Subcutaneous adipose tissue (tissue), 4 donors: ENCODE data around the gene CDR2. TPM values are rescaled to one million over a fixed set of nuclear protein-coding genes. Genes with fewer than 3 reads are reported as not detected.

Experiments used
- CTCF ChIP-seq: fragments of 450-650 bp; IDR thresholded peaks from one replicate; pipeline ENCODE4 v1.5.1; 2016; ENCODE audit warnings: low read depth, mild to moderate bottlenecking, control low read depth, antibody characterized with exemption, moderate library complexity
- total RNA-seq, 4 donors: library from RNA; depleted of rRNA; stranded (reverse); fragments of >200 nt; gene quantifications; one replicate each; pipeline ENCODE4 v1.1.0, GENCODE V29; 2016

CDR2 gene
- total RNA-seq, 4 donors from 2014 or later = 15.0 to 28.2 (median 16.0) TPM

GRCh38 chr16:22347100-22347820 lies 27.2 kb downstream of the CDR2 start:
- no peak for TF ChIP-seq CTCF

DNA sequence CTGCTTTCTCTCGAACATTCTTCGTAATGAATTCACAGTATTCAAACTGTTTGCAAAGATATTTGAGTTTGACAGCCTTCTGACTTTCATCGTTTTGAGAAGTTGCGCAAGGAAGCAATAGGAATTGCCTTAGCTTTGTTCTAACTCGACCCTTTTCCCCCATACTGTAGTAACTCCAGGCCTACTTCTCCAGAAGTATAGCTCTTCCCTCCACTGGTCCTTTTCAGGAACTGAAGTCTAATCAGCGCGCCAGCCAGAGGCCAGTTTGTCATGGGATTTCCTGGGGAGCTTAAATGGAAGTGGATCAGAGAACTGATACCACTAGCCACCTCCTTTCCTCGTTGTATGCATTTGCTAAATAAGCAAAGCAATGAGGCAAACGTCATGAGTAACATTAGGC lies 27.9 kb downstream of the CDR2 start:
- no peak for TF ChIP-seq CTCF

- TF ChIP-seq CTCF = no peak
Measured at GRCh38 chr16:22342082-22342481, 32.3 kb downstream of the CDR2 start.

DNA sequence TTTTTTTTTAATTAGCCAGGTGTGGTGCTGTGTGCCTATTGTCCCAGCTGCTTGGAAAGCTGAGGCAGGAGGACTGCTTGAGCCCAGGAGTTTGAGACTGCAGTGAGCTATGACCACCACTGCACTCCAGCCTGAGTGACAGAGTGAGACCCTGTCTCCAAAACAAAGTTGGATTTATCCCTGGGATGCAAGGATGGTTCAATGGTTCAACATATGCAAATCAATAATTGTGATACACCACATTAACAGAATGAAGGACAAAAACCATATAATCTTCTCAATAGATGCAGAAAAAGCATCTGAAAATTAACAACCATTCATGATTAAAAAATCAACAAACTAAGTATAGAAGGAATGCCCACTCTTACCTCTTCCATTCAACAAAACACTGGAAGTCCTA lies 33.5 kb downstream of the CDR2 start:
- no peak for TF ChIP-seq CTCF

GRCh38 chr16:22337849-22338635 lies 36.4 kb downstream of the CDR2 start:
- TF ChIP-seq CTCF = no peak

DNA sequence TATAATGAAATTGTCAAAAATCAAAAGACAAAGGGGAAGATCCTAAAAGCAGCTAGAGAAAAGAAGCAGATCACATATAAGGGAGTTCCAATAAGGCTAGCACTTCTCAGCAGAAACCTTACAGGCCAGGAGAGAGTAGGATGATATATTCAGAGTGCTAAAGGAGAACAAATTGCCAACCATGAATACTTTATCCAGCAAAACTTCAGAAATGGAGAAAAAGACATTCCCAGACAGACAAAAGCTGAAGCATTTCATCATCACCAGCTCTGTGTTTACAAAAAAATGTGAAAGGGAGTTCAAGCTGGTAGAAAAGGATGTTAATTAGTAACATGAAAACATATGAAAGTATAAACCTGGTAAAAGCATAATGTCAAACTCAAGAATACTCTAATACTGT lies 37.4 kb downstream of the CDR2 start:
- TF ChIP-seq CTCF = no peak

- TF ChIP-seq CTCF = no peak
Measured at GRCh38 chr16:22336581-22336980, 37.8 kb downstream of the CDR2 start.
